Measurements from ENCODE around the gene LMO1.

- TF ChIP-seq POLR2A (IDR thresholded peaks at IDR 0.05) (no peak), CTCF (IDR thresholded peaks at IDR 0.05 in 8 of 11, conservative IDR thresholded peaks at IDR 0.05 in 3 of 11) (no peak)
Measured at GRCh38 chr11:8283100-8283464, 19.4 kb upstream of the LMO1 start.
